ENCODE results near the gene KCTD2. TPM values are rescaled to one million over a fixed set of nuclear protein-coding genes. Genes with fewer than 3 reads are reported as not detected.

Gene KCTD2
- total and polyA plus RNA-seq, 8 donors = 9.9 to 25.8 (median 12.3) TPM

DNA sequence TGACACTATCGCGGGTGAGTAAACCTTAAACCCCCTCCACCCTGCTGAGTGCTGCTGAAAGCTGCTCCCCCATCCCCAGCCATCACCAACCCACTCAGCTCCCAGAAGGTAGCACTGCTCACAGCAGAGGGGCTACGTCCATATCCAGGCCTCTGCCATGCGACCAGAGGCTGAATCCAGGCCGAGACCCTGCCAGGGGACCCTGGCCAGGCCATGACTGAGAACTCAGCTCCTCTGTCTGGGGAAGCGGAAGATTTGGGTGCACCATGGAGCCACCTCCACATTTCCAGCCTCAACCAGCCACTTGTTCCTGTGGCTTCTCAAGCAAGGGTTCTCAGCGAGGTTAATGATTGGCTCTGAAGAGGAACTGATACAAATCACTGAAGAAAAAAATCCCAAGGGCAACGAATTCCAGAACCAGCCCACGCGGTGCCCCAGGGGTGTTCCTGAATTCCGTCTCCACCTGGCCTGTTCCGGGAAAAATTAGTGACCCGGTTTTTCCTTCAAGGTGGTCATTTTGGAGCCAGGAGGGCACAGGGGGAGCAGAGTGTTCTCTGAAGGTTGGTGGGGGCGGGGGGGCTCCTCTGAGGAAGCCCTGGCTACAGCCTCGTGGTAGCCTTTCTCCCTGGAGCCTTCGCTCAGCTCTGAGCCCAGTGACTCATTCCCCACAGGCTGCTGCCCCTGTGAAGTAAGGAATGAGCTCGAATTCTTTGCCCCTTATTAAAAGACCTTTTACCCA, 31.4 kb downstream of the KCTD2 start:
- intact Hi-C loops (cut with DNase I; ENCODE audit: low total_unique reads) = no loop called here
- peak in 1 of 2 donors; percentile 54 for DNase-seq
- TF ChIP-seq CTCF (IDR thresholded peaks at IDR 0.05) (no peak), EP300 (IDR thresholded peaks at IDR 0.05) (no peak), POLR2AphosphoS5 (IDR thresholded peaks at IDR 0.05) (no peak), POLR2A (IDR thresholded peaks at IDR 0.05) (no peak)
- H3K27me3 ChIP-seq = no peaks in the 10 kb centered on the region
- no peaks in the 10 kb centered on the region for H3K36me3 ChIP-seq
- H3K4me1 ChIP-seq = peaks cover 25 to 37% (median 29%) of the 10 kb centered on the region in 4 donors
- H3K4me3 ChIP-seq = no peak overlapping the region
- WGBS, 5 donors = 48 to 63% (median 54%) methylated on average over 13 to 17 of the region's 17 CpGs
- H3K9me3 ChIP-seq = no peaks in the 10 kb centered on the region
- H3K27ac ChIP-seq = peak overlapping the region; percentile 77 to 87 (median 82)

- H3K27ac ChIP-seq = peak overlapping the region in 4 of 5 donors; percentile 81 to 87 (median 82)
- DNase-seq = no peak
- intact Hi-C loops (cut with DNase I; ENCODE audit: low total_unique reads) = no loop called here
- no peak overlapping the region for H3K4me3 ChIP-seq
- no peaks in the 10 kb centered on the region for H3K27me3 ChIP-seq
- H3K9me3 ChIP-seq = no peaks in the 10 kb centered on the region
- WGBS, 5 donors = 69 to 89% (median 77%) methylated on average over 7 to 8 of the region's 8 CpGs
- no peak for TF ChIP-seq POLR2AphosphoS5 (IDR thresholded peaks at IDR 0.05)
- no peak for TF ChIP-seq POLR2A (IDR thresholded peaks at IDR 0.05)
- no peak for TF ChIP-seq EP300 (IDR thresholded peaks at IDR 0.05)
- TF ChIP-seq CTCF (IDR thresholded peaks at IDR 0.05) = no peak
- peaks cover 25 to 42% (median 29%) of the 10 kb centered on the region in 4 donors for H3K4me1 ChIP-seq
- no peaks in the 10 kb centered on the region for H3K36me3 ChIP-seq
Observed at GRCh38 chr17:75079023-75079373, 32.0 kb downstream of the KCTD2 start.

DNA sequence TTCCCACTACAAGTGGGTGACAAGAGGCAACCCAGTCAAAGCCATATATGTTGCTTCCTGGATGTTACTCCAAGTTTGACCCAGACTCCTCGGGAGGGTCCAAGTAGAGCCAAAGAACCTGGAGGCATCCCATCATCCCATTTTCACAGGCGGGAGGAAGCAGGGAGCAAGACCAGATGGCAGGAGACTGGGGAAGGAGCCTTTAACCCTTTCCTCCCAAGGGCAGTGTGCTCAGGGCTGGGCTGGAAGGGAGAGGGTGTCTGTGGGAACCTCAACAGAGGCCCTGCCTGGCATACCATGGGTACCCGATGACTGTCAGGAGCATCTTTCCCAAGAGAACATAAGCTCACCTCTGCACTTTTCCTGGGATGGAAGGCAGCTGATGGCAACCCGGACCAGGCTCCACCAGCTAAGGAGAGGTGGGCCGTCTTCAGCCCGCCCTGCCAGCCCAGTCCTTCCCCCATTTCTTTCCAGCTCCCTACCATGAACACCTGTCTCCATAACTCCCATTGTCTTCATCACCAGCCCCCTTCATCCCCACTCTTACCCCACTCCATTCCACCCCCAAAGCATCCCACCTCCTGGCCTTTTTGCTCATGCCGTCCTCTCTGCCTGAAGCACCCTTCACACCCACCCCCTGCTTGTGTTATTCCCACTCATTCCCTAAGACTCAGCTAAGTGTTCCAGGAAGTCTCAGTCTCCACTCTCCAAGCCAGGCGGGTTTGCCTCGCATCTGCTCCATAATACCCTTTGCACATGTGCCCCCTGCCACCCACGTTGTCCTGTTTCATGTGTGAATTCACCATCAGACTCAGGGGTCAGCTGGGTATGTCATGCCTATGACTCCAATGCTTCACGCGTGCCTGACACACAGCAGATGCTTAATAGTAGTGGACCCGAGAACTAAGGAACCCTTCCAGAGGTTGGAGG, 34.9 kb downstream of the KCTD2 start:
- H3K4me1 ChIP-seq = peaks cover 24 to 52% (median 28%) of the 10 kb centered on the region in 4 donors
- no peaks in the 10 kb centered on the region for H3K27me3 ChIP-seq
- no peaks in the 10 kb centered on the region for H3K9me3 ChIP-seq
- intact Hi-C loops (cut with DNase I; ENCODE audit: low total_unique reads) = no loop called here
- H3K4me3 ChIP-seq = no peak overlapping the region
- WGBS, 5 donors = 83 to 86% (median 86%) methylated on average over 13 of the region's 13 CpGs
- DNase-seq = no peak
- TF ChIP-seq POLR2AphosphoS5 (IDR thresholded peaks at IDR 0.05) (no peak), CTCF (IDR thresholded peaks at IDR 0.05) (no peak), POLR2A (IDR thresholded peaks at IDR 0.05) (no peak), EP300 (IDR thresholded peaks at IDR 0.05) (no peak)
- H3K27ac ChIP-seq = no peak overlapping the region
- no peaks in the 10 kb centered on the region for H3K36me3 ChIP-seq

- 81 to 88% (median 85%) methylated on average over 6 of the region's 6 CpGs for WGBS, 5 donors
- H3K36me3 ChIP-seq = no peaks in the 10 kb centered on the region
- peaks cover 23 to 52% (median 27%) of the 10 kb centered on the region in 4 donors for H3K4me1 ChIP-seq
- no peaks in the 10 kb centered on the region for H3K27me3 ChIP-seq
- H3K27ac ChIP-seq = no peak overlapping the region
- no peaks in the 10 kb centered on the region for H3K9me3 ChIP-seq
- intact Hi-C loops (cut with DNase I; ENCODE audit: low total_unique reads) = no loop called here
- no peak for DNase-seq
- H3K4me3 ChIP-seq = no peak overlapping the region
- no peak for TF ChIP-seq POLR2AphosphoS5 (IDR thresholded peaks at IDR 0.05)
- no peak for TF ChIP-seq POLR2A (IDR thresholded peaks at IDR 0.05)
- TF ChIP-seq CTCF (IDR thresholded peaks at IDR 0.05) = no peak
- no peak for TF ChIP-seq EP300 (IDR thresholded peaks at IDR 0.05)
Observed at GRCh38 chr17:75082683-75083082, 35.7 kb downstream of the KCTD2 start.

All from stomach (tissue), 9 donors.